ENCODE measurements around the gene WDR54. TPM values are rescaled to one million over a fixed set of nuclear protein-coding genes. Genes with fewer than 3 reads are reported as not detected.

Gene WDR54, protein sequence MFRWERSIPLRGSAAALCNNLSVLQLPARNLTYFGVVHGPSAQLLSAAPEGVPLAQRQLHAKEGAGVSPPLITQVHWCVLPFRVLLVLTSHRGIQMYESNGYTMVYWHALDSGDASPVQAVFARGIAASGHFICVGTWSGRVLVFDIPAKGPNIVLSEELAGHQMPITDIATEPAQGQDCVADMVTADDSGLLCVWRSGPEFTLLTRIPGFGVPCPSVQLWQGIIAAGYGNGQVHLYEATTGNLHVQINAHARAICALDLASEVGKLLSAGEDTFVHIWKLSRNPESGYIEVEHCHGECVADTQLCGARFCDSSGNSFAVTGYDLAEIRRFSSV
- total RNA-seq (1 to 10 TPM; 1.5 to 5.1 (median 3.0) TPM), polyA plus RNA-seq (1 to 10 TPM; 1.4 to 6.5 TPM)
- long read RNA-seq, donor 1, partial matches to known transcripts = 0 of 4 reads
- long read RNA-seq, donor 1, other reads (novel, unspliced or antisense) = 2 of 4 reads
- long read RNA-seq, donor 2, partial matches to known transcripts = 0 of 4 reads
- long read RNA-seq, donor 2, other reads (novel, unspliced or antisense) = 0 of 4 reads
- long read RNA-seq, donor 3, partial matches to known transcripts = 0 of 2 reads
- long read RNA-seq, donor 3, other reads (novel, unspliced or antisense) = 2 of 2 reads

DNA sequence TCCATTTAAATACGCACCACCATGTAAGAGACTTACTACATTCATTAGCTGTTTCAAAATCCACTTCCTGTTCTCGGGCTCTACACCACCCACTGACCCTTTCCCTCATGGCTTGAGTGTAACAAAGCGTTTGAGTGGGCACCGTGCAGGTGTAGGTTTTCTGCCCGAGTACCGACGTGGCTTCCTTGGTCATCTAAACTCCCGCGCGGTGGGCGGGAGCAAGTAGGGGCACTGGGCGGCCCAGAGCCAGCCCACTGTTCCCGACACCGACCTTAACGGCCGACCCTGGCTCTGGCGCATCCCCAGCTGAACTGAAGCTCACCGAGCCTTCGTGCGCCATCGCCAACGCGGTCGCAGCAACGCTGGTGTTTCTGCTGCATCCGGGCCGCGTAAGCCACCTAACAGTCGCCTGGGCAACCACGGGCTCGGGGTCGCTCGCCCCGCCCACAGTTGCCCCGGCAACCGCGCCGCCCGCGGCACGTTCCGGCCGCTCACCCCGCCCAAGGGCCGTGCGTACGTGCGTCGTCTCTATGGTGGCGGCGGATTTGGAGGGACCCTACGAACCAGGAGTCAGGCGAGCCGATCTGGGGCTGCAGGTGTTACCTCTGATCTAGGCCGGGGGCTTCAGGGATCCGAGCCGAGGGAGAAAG is at the start of gene WDR54, which contains the start of gene C2orf81:
Gene WDR54, plus strand, starts transcription at position 510 of the 650 bp plus-strand sequence. CDS start 424 bp downstream, outside the sequence.
Gene C2orf81, minus strand, starts transcription at position 399 of the 650 bp plus-strand sequence. Its CDS starts 59 bp downstream, at position 340.
- H3K36me3 ChIP-seq = peaks cover 0 to 18% (median 10%) of the 10 kb centered on the region in 9 donors
- DNase-seq = peak; percentile 88 to 94 (median 90)
- H3K4me3 ChIP-seq = peak within 1 kb of the TSS; percentile 47 to 79 (median 66)
- peak within 1 kb of the TSS in 10 of 12 donors; percentile 21 to 73 (median 47) for H3K27ac ChIP-seq
- TF ChIP-seq, protein P1, sequence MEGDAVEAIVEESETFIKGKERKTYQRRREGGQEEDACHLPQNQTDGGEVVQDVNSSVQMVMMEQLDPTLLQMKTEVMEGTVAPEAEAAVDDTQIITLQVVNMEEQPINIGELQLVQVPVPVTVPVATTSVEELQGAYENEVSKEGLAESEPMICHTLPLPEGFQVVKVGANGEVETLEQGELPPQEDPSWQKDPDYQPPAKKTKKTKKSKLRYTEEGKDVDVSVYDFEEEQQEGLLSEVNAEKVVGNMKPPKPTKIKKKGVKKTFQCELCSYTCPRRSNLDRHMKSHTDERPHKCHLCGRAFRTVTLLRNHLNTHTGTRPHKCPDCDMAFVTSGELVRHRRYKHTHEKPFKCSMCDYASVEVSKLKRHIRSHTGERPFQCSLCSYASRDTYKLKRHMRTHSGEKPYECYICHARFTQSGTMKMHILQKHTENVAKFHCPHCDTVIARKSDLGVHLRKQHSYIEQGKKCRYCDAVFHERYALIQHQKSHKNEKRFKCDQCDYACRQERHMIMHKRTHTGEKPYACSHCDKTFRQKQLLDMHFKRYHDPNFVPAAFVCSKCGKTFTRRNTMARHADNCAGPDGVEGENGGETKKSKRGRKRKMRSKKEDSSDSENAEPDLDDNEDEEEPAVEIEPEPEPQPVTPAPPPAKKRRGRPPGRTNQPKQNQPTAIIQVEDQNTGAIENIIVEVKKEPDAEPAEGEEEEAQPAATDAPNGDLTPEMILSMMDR (IDR thresholded peaks at IDR 0.05) = no peak
- peak in 1 of 2 donors; percentile 55 for TF ChIP-seq POLR2A (IDR thresholded peaks at IDR 0.05)
- H3K27me3 ChIP-seq = no peaks in the 10 kb centered on the region
- peaks cover 0 to 33% (median 14%) of the 10 kb centered on the region in 12 donors for H3K4me1 ChIP-seq
- ATAC-seq = peak; percentile 62 to 90 (median 89)
- intact Hi-C loops (cut with DNase I) = no loop called here
- no peaks in the 10 kb centered on the region for H3K9me3 ChIP-seq
- 0 to 2% (median 1%) methylated on average over 29 to 57 of the region's 57 CpGs for WGBS, 4 donors

DNA sequence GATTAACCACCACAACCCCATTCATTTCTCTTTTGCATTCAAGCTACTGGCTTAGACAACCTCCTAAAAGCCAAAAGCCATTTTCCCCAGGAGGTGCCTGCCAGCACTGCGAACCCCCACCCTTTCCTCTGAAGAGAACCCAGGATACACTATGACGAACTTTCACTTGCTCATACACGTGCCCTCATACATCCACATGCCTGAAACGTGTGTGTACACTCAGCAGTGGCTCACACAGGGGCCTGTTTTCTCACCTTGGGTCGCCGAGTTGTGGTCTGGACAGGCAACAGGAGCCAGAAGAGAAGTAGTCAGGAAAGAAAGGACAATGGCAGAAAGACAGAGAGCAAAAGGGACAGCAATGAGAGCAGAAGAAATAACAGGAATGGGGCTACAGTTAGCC is 48.9 kb upstream of the WDR54 start:
- Histone ChIP-seq H3K9me3 (no peaks in the 10 kb centered on the region), H3K27me3 (no peaks in the 10 kb centered on the region), H3K4me1 (peaks cover 4 to 39% (median 27%) of the 10 kb centered on the region in 12 donors), H3K4me3 (peak overlapping the region in 1 of 12 donors; percentile 0), H3K27ac (peak overlapping the region in 6 of 12 donors; percentile 21 to 74 (median 43)), H3K36me3 (peaks cover 12 to 78% (median 59%) of the 10 kb centered on the region in 9 donors)
- DNase-seq (no peak), ATAC-seq (no peak)
- 72 to 79% (median 74%) methylated on average over 6 of the region's 6 CpGs for WGBS, 4 donors
- TF ChIP-seq POLR2A (IDR thresholded peaks at IDR 0.05) = no peak
- TF ChIP-seq, protein P1 (IDR thresholded peaks at IDR 0.05) = no peak
- intact Hi-C loops (cut with DNase I) = no loop called here

- peaks cover 9 to 78% (median 56%) of the 10 kb centered on the region in 9 donors for H3K36me3 ChIP-seq
- WGBS, 4 donors = 33 to 72% (median 46%) methylated on average over 5 of the region's 5 CpGs
- TF ChIP-seq, protein P1 (IDR thresholded peaks at IDR 0.05) = no peak
- no peak for TF ChIP-seq POLR2A (IDR thresholded peaks at IDR 0.05)
These were observed 48.3 kb upstream of the WDR54 start for GRCh38 chr2:74373221-74373676.

More at GRCh38 chr2:74373221-74373676, 48.3 kb upstream of the WDR54 start:
- no peaks in the 10 kb centered on the region for H3K27me3 ChIP-seq
- no peaks in the 10 kb centered on the region for H3K9me3 ChIP-seq
- H3K4me1 ChIP-seq = peaks cover 4 to 43% (median 27%) of the 10 kb centered on the region in 12 donors
- H3K4me3 ChIP-seq = peak overlapping the region in 7 of 12 donors; percentile 35 to 56 (median 47)
- ATAC-seq (peak; percentile 24 to 64 (median 48)), DNase-seq (peak; percentile 66 to 78 (median 68))
- peak overlapping the region in 9 of 12 donors; percentile 12 to 74 (median 48) for H3K27ac ChIP-seq
- intact Hi-C loops (cut with DNase I) = no loop called here

Data from heart left ventricle (tissue), 16 donors.